Left forelimb (tissue), 1 donor: ENCODE measurements around the gene HSD17B2.
"Not testable (repeated sequence)": the region's sequence is repeated elsewhere in the genome, so short reads cannot be mapped to it uniquely, and the experiment has no call there.

ENCODE experiments used
- DNase-seq: peaks from one replicate; pipeline ENCODE4 v3.0.0-alpha.2; 2018; ENCODE audit warnings: low spot score

The HSD17B2 gene

GRCh38 chr16:82134846-82135245 is 99.8 kb downstream of the HSD17B2 start:
- no peak for DNase-seq

GRCh38 chr16:82135844-82136243 is 100.8 kb downstream of the HSD17B2 start:
- DNase-seq = no peak

GRCh38 chr16:82136956-82137821 is 102.1 kb downstream of the HSD17B2 start:
- no peak for DNase-seq

- DNase-seq = no peak
Observed at GRCh38 chr16:82137822-82138167, 102.7 kb downstream of the HSD17B2 start.

- no peak for DNase-seq
Observed at GRCh38 chr16:82138478-82139285, 103.6 kb downstream of the HSD17B2 start.

GRCh38 chr16:82139286-82139571 is 104.2 kb downstream of the HSD17B2 start:
- DNase-seq = not testable (repeated sequence)

GRCh38 chr16:82146556-82146955 is 111.5 kb downstream of the HSD17B2 start:
- DNase-seq = no peak

GRCh38 chr16:82146957-82147356 is 111.9 kb downstream of the HSD17B2 start:
- DNase-seq = no peak

- DNase-seq = no peak
Observed at GRCh38 chr16:82147546-82147945, 112.5 kb downstream of the HSD17B2 start.
